Mesenteric fat pad (tissue), 1 donor: Measurements from ENCODE around the gene PRSS48. TPM values are rescaled to one million over a fixed set of nuclear protein-coding genes. Genes with fewer than 3 reads are reported as not detected.
"Not testable (repeated sequence)": the region's sequence is repeated elsewhere in the genome, so short reads cannot be mapped to it uniquely, and the experiment has no call there.

Experiments
- DNase-seq: peaks from one replicate; pipeline ENCODE4 v3.0.0-alpha.2; 2020; ENCODE audit warnings: low spot score
- long read RNA-seq: library from polyadenylated mRNA; unstranded; transcript quantifications from one replicate; pipeline ENCODE4 v2.0.0, GENCODE V29; 2020
- total RNA-seq: library from RNA; stranded (reverse); fragmentation: NEBNext Ultra II Directional; extraction: Animal tissue kit (Norgen Biotek cat#: 25700); gene quantifications from one replicate; pipeline ENCODE4 v1.2.1, GENCODE V29; 2021
- donor health status: DM: yes; HTN: yes; CAD: no.

Gene PRSS48, protein sequence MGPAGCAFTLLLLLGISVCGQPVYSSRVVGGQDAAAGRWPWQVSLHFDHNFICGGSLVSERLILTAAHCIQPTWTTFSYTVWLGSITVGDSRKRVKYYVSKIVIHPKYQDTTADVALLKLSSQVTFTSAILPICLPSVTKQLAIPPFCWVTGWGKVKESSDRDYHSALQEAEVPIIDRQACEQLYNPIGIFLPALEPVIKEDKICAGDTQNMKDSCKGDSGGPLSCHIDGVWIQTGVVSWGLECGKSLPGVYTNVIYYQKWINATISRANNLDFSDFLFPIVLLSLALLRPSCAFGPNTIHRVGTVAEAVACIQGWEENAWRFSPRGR
- total RNA-seq = not detected
- long read RNA-seq, partial matches to known transcripts = 0 of 1 reads
- long read RNA-seq, other reads (novel, unspliced or antisense) = 1 of 1 reads

DNA sequence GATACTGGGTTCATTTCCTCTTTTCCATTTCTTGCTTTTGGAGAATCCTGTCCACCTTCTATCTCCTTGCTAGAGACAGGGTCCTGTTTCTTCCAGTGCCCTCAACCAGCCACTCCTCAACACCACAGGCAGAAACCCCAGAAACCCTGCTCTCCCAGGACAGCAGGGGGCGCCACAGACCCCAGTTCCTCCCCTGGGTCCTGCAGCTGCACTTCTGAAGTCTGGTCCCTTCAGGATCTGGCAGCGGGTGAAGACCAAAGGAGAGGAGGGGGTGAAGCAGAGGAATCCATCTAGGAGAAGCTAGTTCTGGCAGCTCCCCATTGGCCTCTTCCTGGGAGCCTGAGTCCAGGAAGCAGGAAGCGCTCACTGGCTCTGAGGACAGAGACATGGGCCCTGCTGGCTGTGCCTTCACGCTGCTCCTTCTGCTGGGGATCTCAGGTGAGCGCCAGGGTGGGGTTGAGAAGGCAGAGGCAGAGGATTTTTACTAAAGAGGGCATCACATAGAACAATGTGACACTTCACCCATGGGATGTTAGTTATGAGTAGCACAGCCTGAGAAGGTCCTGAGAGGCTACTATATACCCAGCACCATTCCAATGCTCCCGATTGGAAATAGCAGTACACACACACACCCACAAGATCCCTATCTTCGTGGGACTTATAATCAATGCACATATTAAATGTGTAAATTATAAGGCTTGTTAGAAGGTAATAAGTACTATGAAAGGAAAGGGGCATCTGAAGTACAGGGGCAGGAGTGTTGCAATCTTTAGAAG, at the start of gene PRSS48:
TSS of gene PRSS48 (plus strand) at position 375 of the 776 bp plus-strand sequence. CDS start at position 387, 12 bp downstream.
- no peak for DNase-seq

DNA sequence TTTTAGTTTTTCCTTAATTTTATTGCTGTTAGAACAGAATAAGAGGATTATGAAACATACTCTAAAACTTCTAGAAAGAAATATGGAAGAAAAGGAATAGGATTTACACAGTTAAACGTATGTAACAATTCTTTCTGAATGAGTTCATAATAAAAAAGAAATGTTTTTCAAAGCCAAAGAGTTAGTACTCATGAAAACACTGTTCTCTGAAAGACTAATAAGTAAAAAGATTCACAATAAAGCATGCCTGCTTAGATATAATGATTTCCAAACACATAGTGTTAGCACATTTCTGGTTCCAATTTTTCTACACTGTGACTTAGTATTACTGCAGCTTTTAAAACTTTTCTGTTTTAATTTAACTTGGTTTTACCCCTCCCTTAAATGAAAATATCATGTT, 49.8 kb upstream of the PRSS48 start:
- DNase-seq = no peak

DNA sequence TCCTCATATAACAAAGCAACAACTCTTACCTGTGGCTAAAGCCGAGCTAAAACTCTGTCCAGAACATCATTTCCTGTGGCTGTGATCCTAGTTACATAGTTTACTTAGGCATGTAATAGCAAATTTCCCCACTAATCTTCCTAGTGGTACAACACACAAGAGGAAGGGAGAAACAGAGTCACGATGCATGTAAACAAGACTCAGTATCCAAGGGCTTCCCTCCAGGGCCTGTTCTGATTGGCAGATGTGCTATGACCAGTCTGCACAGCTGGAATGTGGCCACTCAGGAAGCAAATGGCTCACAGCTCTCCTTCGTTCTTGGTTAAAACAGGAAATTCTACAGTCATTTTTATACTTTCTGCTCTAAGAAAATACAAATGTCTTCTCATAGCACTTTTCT, 49.2 kb upstream of the PRSS48 start:
- no peak for DNase-seq

DNA sequence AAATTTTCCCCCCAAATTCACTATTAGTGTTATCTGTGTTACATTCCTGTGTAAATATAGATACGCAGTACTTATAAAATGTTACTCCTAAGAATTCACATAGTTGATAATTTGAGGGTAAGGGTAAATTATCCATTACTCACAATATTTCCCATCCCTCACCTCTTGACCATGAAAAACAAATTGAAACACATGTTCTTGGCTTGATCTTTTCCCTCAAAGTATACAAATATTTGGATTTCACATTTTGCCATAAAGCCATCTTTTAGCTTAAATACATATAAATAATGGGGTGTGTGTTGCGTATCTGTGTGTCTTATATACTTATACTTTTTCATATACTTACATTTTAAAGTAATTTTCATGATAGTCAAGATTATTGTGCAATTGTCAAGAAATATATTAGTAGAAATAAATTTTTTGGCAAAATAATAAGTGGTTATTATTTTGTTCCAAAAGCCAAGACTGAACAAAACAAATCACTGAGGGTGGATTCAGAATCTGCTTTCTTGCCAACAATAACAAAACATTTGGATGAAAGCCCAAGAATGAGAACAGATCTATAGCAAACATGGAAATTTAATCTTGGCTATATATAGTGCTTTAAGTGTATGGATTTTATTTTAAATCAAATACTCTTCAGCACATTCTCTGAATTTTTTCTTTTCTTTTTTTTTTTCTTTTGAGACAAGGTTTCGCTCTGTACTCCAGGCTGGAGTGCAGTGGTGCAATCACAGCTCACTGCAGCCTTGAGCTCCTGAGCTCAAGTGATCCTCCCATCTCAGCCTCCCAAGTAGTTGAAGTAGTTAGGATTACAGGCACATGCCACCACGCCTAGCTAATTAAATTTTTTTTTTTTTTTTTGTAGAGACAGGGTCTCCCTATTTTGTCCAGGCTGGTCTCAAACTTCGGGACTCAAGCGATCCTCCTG, 48.5 kb upstream of the PRSS48 start:
- DNase-seq = no peak

DNA sequence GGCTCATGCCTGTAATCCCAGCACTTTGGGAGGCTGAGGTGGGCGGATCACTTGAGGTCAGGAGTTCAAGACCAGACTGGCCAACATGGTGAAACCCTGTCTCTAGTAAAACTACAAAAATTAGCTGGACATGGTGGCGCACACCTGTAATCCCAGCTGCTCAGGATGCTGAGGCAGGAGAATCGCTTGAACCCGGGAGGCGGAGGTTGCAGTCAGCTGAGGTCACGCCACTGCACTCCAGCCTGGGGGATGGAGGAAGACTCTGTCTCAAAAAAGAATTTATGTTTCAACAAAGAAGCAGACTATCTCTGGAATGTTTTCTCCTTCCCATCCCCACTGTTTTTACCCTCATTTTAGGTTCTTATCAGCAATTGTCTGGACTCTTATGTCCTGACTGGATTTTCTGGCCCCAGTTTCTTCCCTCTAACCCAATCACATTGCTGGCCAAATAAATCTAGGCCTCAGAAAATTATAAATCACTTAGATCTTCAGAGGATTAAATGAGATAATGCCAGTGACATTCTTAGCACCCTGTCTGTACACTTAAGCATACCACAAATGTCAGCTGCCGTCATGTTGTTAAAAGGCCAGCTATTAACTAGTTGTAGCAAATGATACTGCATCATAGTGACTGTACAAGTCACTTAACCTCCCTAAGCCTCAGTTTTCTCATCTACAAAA, 44.9 kb upstream of the PRSS48 start:
- DNase-seq = no peak

DNA sequence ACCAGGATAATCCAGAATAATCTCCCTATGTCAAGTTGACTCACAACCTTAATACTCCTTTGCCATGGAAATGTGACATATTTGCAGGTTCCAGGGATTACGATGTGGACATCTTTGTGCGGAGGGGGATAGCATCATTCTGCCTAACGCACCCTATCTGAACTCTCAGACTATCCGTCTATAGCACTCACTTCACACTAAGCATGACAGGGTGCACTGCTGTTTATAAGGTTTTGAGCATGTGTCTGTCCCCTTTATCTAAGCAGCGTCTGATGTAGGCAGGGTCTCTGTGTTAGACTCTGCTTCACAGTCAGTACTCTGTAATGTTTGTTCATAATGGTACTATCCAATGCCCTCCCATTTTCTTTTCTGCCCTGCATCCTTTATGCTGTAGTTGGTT, 43.4 kb upstream of the PRSS48 start:
- no peak for DNase-seq

DNA sequence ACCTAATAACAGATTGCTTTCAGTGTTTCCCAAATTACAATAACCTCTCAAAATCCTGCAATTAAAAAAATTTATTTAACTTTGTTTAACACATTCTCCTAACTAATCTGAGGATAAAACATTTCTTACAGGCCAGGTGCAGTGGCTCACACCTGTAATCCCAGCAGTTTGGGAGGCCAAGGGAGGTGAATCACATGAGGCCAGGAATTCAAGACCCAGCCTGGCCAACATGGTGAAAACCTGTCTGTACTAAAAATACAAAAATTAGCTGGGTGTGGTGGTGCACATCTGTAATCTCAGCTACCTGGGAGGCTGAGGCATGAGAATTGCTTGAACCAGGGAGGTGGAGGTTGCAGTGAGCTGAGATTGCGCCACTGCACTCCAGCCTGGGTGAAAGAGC, 41.6 kb upstream of the PRSS48 start:
- not testable (repeated sequence) for DNase-seq

DNA sequence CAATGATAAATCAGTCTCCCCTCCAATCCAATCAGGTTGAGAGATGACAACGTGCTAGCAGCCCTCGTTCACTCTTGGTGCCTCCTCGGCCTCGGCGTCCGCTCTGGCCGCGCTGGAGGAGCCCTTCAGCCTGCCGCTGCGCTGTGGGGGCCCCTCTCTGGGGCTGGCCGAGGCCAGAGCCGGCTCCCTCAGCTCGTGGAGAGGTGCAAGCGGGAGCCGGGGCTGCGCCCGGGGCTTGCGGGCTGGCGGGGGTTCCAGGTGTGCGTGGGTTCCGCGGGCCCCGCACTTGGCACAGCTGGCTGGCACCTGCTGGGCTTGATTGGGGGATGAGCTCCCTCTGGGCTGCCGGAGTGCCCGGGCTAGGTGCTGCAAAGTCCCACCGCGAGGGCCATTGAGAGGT, 40.9 kb upstream of the PRSS48 start:
- no peak for DNase-seq

DNA sequence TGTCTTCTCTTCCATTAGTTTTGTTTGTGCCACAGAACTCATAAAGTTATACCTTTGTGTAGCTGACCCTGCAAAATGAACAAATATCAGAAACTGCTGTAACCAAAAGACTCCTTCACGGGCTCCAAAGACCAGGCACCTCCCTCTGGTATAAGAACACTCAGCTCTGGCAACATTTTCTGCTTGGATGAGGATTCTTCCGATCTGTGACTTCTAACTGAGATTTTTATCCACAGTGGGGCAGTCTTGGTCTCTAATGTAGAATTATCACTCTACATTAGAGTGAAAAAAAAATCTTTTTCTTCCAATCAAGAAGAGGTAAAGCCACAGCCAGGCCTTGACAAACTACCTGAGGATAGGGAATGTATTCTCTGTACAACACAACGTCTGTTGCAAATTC, 38.5 kb upstream of the PRSS48 start:
- no peak for DNase-seq

DNA sequence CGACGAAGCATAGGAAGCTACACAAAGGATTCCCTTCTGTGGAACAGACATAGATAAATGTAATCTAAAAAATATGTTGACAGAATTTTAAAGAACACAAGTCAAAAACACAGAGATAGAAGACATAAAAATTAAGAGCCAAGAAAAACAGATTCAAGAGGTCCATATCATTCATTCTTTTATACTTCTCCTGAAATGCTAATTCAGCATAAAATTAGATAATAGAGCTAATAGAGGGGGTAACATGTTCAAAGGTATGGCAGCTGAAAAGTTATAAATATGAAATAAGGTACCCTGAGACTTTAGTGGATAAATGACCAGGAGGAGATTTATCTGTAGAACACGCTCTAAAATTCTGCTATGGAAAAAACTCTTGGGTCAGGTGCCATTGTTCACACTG, 37.4 kb upstream of the PRSS48 start:
- no peak for DNase-seq

DNA sequence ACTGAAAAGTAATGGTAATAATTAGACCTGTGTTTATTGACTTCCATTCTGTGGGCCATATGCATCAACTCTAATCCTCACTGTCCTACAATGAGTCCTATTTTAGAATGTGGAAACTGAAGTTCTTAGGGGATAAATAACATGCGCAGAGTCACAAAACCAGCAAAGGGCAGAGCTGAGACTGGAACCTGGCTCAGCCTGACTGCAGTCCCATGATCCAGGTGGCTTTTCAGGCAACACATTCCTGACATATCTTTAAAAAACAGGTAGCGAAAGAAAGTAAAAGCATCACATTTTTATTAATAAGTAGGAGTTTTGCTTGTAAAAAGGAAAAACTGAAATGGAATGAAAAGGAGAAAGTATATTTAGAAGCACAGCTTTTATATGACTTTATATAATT, 34.7 kb upstream of the PRSS48 start:
- no peak for DNase-seq

DNA sequence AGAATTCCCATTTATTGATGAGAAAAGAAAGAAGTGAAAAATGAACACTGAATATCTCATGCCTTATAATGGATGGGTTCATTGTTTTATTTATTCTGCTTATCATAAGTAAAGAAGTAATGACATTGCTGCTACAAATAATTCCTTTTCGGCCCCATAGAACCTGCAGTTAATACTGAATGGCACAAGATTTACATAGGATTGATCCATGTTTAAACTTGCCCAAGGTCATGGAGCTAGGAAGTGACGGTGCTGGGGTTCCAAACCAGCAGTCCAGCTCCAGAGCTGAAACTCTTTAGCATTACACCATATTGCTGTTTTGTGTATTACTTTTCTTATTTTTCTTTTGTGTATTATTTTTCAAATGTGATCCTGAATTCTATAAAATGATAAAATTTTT, 30.2 kb upstream of the PRSS48 start:
- no peak for DNase-seq

DNA sequence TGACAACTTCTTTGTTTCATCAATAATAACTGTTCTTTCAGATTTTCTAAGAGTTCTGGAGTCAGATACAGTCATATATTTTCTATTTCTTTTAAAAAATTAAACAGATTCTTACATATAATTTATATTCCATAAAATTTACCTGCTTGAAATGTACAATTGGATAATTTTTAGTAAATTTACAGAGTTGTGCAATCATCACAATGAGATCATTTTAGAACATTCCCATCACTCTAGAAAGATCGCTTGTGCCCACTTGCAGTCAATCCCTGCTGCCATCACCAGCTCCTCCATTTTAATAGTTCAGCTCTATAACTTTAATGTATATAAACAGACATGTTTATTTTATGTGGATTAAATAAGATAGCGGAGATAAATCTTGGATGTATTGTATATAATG, 29.6 kb upstream of the PRSS48 start:
- DNase-seq = no peak

DNA sequence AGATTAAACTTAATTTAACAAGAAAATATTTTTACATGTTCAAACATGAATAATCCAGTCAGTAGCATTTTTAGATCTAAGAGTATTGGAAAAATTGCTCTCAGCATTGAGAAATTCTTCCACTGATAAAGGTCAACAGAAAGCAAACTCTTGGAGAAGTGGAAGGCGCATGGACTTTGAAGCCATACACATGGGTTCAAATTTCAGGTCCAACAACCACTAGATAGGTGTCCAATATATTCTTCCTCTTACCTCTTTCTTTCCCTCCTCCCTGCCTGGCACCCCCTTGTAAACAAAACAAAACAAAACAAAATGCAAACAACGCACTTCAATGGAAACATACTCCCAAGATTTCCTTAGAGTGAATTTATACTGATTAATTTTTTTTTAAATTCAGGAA, 28.4 kb upstream of the PRSS48 start:
- DNase-seq = no peak

DNA sequence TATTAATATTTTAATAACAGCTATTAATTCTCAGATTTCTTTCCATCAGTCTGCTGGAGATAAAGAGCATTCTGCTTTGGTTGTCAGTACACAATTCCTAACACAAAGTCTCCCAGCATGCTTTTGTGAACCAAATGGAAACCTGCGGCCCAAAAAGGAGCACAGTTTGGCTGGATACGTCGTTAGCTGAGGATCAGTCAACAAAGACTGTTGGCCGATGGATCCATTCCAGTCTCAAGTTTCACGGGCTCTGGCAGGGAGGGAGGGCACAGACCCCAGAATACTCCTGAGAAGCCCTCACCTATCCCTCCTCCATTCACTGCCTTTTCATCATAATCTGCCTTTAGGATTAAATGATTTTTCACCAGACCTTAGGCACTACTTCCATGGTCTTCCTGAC, 26.3 kb upstream of the PRSS48 start:
- no peak for DNase-seq

DNA sequence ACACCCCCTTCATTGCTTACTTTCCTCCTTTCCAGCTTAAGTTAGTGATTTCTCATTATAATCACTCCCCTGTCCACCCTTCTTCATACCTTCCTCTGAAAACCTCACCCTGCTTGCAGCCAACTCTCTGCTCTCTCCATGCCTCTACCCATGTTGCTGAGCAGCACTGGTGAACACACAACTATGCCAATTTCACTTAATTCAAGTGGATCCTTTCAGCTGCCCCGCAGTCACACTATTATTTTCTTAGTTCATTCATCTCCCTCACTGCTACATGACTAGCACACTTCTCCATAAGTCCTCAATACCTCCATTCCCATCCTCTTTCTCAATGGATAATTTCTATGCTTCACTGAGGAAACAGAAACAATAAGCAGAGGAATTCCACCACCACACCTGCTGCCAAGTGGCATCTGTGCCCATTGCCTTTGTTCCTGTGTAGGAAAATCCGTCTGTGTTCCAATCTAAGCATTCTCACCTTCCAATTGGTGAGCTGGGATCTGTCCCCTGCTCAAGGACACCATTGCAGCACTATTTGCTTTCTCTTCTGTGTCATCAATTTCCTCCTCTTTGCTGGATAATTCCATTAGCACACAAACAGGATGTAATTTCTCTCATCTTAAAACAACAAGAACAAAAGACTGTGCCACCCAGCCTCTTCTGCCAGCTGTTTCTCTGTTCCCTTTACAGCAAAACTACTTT, 25.2 kb upstream of the PRSS48 start:
- DNase-seq = no peak

DNA sequence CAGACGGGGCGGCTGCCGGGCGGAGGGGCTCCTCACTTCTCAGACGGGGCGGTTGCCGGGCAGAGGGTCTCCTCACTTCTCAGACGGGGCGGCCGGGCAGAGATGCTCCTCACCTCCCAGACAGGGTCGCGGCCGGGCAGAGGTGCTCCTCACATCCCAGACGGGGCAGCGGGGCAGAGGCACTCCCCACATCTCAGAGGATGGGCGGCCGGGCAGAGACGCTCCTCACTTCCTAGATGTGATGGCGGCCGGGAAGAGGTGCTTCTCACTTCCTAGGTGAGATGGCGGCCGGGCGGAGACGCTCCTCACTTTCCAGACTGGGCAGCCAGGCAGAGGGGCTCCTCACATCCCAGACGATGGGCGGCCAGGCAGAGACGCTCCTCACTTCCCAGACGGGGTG, 21.7 kb upstream of the PRSS48 start:
- not testable (repeated sequence) for DNase-seq

DNA sequence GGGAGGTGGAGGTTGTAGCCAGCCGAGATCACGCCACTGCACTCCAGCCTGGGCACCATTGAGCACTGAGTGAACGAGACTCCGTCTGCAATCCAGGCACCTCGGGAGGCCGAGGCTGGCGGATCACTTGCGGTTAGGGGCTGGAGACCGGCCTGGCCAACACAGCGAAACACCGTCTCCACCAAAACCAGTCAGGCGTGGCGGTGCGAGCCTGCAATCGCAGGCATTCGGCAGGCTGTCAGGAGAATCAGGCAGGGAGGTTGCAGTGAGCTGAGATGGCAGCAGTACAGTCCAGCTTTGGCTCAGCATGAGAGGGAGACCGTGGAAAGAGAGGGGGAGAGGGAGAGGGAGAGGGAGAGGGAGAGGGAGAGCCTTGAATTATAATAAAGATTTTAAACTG, 21.3 kb upstream of the PRSS48 start:
- not testable (repeated sequence) for DNase-seq

DNA sequence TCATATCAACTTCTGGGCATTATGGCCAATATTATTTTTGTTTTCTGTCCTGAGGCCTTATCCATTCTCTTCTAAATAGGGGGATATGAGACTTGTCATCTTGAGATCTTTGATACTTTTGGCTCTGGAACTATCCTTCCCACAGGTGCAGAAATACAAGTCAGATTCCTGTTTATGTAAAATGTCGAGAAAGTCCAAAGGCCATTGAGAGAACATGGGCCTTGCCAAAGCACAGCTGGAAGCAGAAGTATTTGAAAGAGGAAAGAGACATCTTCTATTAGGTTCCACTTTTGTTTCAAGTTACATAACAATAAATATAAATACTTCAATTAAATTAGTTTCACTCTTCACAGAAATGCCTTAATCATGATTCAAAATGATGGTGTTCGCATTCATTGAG, 20.8 kb upstream of the PRSS48 start:
- DNase-seq = no peak

DNA sequence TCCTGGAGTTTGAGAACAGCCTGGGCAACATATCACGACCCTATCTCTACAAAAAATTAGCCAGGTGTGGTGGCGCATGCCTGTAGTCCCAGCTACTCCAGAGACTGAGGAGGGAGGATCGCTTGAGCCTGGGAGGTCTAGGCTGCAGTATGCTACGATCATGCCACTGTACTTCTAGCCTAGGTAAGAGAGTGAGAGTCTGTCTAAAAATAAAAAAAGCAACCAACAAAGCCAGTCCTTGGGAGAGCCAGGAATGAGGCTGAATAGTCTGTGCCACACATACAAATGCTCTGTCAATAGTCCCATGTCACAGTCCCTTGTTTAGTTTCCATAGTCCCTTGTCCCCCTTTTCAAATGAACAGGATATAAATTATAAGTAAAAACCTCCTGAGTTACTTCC, 19.3 kb upstream of the PRSS48 start:
- DNase-seq = no peak
